Right lobe of liver (tissue), 6 donors: Measurements from ENCODE around the gene PCDH15. TPM values are rescaled to one million over a fixed set of nuclear protein-coding genes. Genes with fewer than 3 reads are reported as not detected.

Experiments
- ATAC-seq, 4 donors: fragments of 200-7000 bp; cut with Tn5 transposase; one replicate each; pipeline ENCODE4 v1.9.1; 2020; ENCODE audit warnings: mild to moderate bottlenecking in 4 of 4, moderate library complexity in 4 of 4
- DNase-seq, 3 donors: peaks; one replicate each; pipeline ENCODE4 v3.0.0-alpha.2; 2020
- H3K27ac ChIP-seq, 3 donors: fragments of 200-600 bp; one replicate each; pipeline ENCODE4 v1.8.0; 2022
- H3K27me3 ChIP-seq, 2 donors: fragments of 200-600 bp; one replicate each; pipeline ENCODE4 v1.8.0; 2022
- H3K36me3 ChIP-seq, 4 donors: fragments of 200-600 bp; sonication (generic) in 1 of 4; one replicate each; pipeline versions ENCODE4 v1.5.1 to v1.8.0; 2017 to 2022; ENCODE audit warnings: control low read depth in 1 of 4
- H3K4me1 ChIP-seq, 4 donors: fragments of 200-600 bp; sonication (generic) in 1 of 4; one replicate each; pipeline versions ENCODE4 v1.5.1 to v1.8.0; 2017 to 2022; ENCODE audit warnings: control low read depth in 1 of 4
- H3K4me3 ChIP-seq, 3 donors: fragments of 200-600 bp; one replicate each; pipeline ENCODE4 v1.8.0; 2022
- H3K9me3 ChIP-seq, 4 donors: fragments of 200-600 bp; sonication (generic) in 1 of 4; one replicate each; pipeline versions ENCODE4 v1.5.1 to v1.8.0; 2017 to 2022; ENCODE audit warnings: control low read depth in 1 of 4
- POLR2A ChIP-seq: fragments of 450-650 bp; IDR thresholded peaks from one replicate; pipeline ENCODE4 v1.6.1; 2017; ENCODE audit warnings: antibody characterized with exemption, mild to moderate bottlenecking
- whole genome bisulfite sequencing: methylation state at CpG from one replicate; pipeline ENCODE4 v1.1.6; 2018; ENCODE audit warnings: low coverage, low lambda C conversion rate; ENCODE audit not compliant: insufficient coverage; ENCODE audit errors: missing lambda C conversion rate; 5-methylcytosine and 5-hydroxymethylcytosine counted together
- intact Hi-C, 2 donors: fragments of 100-400 bp; cut with DNase I; formaldehyde crosslinking; loops; one replicate each; pipeline versions ENCODE4 v1.11.2 to v1.14.1; 2022
- total RNA-seq, 6 experiments: library from RNA; depleted of rRNA in 2 of 6; stranded (reverse); fragments of >200 nt in 2 of 6; fragmentation: NEBNext Ultra II Directional in 3 of 6; extraction: Animal tissue kit (Norgen Biotek cat#: 25700) in 3 of 6; gene quantifications; one replicate each; pipeline versions ENCODE4 v1.1.0 to v1.2.4, GENCODE V29; 2016 to 2023
- TF ChIP-seq, protein P1 (sequence below), 4 donors: fragments of 200-600 bp in 3 of 4; fragments of 450-650 bp in 1 of 4; IDR thresholded peaks; one replicate each; pipeline versions ENCODE4 v1.5.1 to v1.8.0; 2016 to 2022; ENCODE audit warnings: antibody characterized with exemption in 4 of 4, mild to moderate bottlenecking in 2 of 4
- donor health status: DM: no; HTN: yes; CAD: no.
- donor health status: DM: no; HTN: no; CAD: no.
- donor health status: DM: no; HTN: no; CAD: no.
- donor health status: DM: no; HTN: yes; CAD: no.
- donor health status: DM: no; HTN: yes; CAD: no.

The PCDH15 gene
- total RNA-seq, 6 experiments from 2014 or later: not detected

DNA sequence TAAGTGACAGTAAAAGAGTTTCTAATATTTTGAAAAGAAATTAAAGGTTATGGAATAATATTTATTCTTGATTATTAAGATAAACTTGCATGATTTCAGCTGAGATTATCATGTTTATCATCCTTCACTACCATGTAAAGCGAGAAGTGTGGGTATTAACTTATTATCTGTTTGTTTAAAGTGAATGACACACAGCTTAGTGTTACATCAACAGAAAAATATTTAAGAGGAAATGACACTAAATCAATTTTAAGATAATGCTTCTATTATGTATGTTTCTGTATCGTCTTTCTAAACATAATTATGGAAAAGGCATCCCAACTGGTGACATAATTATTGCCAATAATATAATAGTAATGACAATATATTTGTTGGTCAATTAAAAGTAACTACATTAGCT is 213.1 kb downstream of the PCDH15 start:
- ATAC-seq (no peak), DNase-seq (no peak)
- Histone ChIP-seq H3K4me3 (no peak overlapping the region), H3K27me3 (no peaks in the 10 kb centered on the region), H3K27ac (no peak overlapping the region), H3K36me3 (no peaks in the 10 kb centered on the region), H3K4me1 (no peaks in the 10 kb centered on the region), H3K9me3 (no peaks in the 10 kb centered on the region)
- TF ChIP-seq, protein P1, sequence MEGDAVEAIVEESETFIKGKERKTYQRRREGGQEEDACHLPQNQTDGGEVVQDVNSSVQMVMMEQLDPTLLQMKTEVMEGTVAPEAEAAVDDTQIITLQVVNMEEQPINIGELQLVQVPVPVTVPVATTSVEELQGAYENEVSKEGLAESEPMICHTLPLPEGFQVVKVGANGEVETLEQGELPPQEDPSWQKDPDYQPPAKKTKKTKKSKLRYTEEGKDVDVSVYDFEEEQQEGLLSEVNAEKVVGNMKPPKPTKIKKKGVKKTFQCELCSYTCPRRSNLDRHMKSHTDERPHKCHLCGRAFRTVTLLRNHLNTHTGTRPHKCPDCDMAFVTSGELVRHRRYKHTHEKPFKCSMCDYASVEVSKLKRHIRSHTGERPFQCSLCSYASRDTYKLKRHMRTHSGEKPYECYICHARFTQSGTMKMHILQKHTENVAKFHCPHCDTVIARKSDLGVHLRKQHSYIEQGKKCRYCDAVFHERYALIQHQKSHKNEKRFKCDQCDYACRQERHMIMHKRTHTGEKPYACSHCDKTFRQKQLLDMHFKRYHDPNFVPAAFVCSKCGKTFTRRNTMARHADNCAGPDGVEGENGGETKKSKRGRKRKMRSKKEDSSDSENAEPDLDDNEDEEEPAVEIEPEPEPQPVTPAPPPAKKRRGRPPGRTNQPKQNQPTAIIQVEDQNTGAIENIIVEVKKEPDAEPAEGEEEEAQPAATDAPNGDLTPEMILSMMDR (IDR thresholded peaks at IDR 0.05): no peak
- TF ChIP-seq POLR2A: no peak
- WGBS: 13% methylated on average over 2 of the region's 2 CpGs
- intact Hi-C loops: no loop called here

DNA sequence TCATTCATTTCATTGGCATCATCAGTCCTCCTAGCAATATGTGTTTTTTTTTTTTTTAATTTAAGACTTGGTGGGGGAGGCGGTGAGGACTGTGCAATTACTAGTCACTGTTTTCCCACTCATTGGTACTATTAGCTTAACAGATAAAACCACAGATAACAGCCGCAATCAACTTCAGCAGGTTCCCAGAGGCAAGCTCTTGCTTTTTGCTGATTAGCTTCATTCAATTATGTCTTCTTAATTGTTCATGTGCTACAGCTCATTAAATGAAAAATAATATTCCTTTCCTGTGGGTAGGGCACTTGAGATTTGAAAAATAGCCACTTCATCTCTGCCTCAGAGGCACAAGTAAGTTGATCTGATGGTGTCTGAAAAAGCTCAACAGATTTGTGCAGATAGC is 215.5 kb downstream of the PCDH15 start:
- H3K27me3 ChIP-seq: no peaks in the 10 kb centered on the region
- DNase-seq: no peak
- H3K9me3 ChIP-seq: no peaks in the 10 kb centered on the region
- ATAC-seq: no peak
- TF ChIP-seq, protein P1 (IDR thresholded peaks at IDR 0.05): no peak
- TF ChIP-seq POLR2A: no peak
- 6% methylated on average over 2 of the region's 2 CpGs for WGBS
- no peaks in the 10 kb centered on the region for H3K36me3 ChIP-seq
- no peak overlapping the region for H3K4me3 ChIP-seq
- H3K4me1 ChIP-seq: no peaks in the 10 kb centered on the region
- intact Hi-C loops: no loop called here
- H3K27ac ChIP-seq: no peak overlapping the region

DNA sequence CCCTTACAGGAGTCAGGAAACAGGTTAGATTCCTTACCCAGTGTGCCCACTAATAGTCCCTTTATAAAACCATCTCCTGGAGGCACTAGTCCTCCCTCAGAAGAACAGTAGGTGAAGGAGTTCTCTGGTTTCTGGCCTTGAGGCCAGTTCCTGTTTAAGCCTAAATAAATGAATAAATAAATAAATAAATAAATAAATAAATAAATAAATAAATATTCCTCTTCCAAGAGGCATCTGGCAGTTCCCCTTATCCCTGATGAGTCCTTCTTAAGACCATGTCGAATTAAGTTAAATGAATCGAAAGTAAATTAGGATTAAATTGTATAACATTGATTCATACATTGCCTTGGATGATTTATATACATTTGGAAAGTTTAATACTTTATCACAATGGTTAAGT is 223.3 kb downstream of the PCDH15 start:
- no peaks in the 10 kb centered on the region for H3K4me1 ChIP-seq
- no peak overlapping the region for H3K27ac ChIP-seq
- no peaks in the 10 kb centered on the region for H3K36me3 ChIP-seq
- no peak for ATAC-seq
- H3K9me3 ChIP-seq: no peaks in the 10 kb centered on the region
- 51% methylated on average over 2 of the region's 2 CpGs for WGBS
- no peak for DNase-seq
- no peaks in the 10 kb centered on the region for H3K27me3 ChIP-seq
- TF ChIP-seq, protein P1 (IDR thresholded peaks at IDR 0.05): no peak
- no peak for TF ChIP-seq POLR2A
- intact Hi-C loops: no loop called here
- no peak overlapping the region for H3K4me3 ChIP-seq

DNA sequence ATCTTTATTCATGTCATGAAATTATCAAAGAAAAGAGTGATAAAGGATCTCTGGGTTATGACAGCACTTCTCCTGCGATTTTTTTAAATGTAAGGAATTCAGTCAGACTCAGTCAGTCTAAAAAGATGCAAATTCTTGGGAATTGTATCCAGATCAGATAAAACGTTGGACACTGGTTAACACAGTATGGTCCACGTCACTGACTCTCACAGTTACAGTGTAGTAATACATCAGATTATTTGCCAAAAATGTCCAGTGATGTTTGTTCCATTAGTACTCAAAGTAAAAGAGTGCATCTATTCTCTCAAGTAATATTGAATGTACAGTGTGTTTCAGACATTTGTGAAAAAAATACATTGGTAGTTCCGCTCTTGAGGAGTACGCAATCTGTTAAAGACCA is 224.5 kb downstream of the PCDH15 start:
- intact Hi-C loops: no loop called here
- TF ChIP-seq, protein P1 (IDR thresholded peaks at IDR 0.05): no peak
- no peak for TF ChIP-seq POLR2A
- WGBS: 39% methylated on average over 5 of the region's 5 CpGs
- no peak overlapping the region for H3K4me3 ChIP-seq
- DNase-seq: no peak
- no peak overlapping the region for H3K27ac ChIP-seq
- ATAC-seq: no peak
- H3K9me3 ChIP-seq: no peaks in the 10 kb centered on the region
- no peaks in the 10 kb centered on the region for H3K27me3 ChIP-seq
- H3K36me3 ChIP-seq: no peaks in the 10 kb centered on the region
- no peaks in the 10 kb centered on the region for H3K4me1 ChIP-seq

DNA sequence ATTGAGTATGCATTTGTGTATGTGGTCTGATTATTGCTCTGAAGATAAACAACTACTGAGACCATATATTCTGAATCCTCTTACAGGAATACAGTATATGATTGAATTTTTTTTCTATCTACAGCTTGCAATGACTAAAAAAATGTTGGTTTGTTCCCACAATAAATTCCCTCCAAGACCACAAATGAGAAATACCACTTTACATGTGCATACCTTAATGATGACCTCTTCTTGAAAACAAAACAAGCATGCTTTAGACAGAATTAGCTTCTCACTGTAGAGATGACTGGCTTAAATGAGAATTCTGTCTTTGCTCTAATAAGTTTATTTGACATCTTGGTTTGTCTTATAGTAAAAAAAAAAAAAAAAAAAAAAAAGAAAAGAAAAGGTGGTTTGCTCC is 241.5 kb downstream of the PCDH15 start:
- H3K4me1 ChIP-seq: no peaks in the 10 kb centered on the region
- TF ChIP-seq POLR2A: no peak
- TF ChIP-seq, protein P1 (IDR thresholded peaks at IDR 0.05): no peak

More for the DNA sequence above, 241.5 kb downstream of the PCDH15 start:
- Histone ChIP-seq H3K27ac (no peak overlapping the region), H3K9me3 (no peaks in the 10 kb centered on the region), H3K36me3 (no peaks in the 10 kb centered on the region), H3K27me3 (no peaks in the 10 kb centered on the region), H3K4me3 (no peak overlapping the region)
- DNase-seq (no peak), ATAC-seq (no peak)
- intact Hi-C loops: no loop called here
